Measurements from ENCODE around the gene MANSC1. TPM values are rescaled to one million over a fixed set of nuclear protein-coding genes. Genes with fewer than 3 reads are reported as not detected.

The MANSC1 gene
- total RNA-seq, 2 experiments from 2014 or later, result 3.5 TPM

DNA sequence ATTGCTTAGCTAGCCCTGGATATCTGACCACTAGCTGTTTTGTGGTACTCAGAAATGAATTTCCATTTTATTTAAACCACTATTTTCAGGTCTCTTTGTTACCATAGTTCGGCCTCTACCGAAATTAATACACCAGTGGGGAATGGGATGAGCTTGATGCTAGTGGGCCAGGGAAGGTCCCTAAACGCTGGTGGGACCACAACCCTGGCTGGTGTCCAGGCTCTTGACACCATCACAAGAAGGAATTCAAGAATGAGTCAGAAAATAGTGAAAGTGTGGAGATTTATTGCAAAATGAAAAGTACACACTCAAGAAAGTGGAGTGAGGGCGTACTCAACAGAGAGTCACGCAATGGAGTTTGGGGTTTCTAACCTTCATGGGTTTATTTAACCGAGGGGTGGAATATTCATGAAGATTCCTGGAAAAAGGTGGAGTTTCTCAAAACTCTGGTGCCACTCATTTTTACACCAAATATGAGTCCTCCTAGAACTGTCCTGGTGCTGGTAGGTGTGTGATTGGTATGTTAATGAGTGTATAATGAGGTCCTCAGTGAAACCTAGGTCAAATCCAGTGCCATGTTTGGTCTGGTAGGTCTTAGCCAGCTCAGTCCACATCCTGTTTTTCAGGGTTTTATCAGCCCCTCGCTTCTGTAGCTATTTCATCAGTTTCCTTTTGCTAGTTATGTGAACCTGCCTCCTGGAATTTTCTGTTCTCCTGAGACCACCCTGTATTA is 44.3 kb downstream of the MANSC1 start:
- CTCF ChIA-PET, result no interaction called here
- no peak overlapping the region for H3K4me3 Mint-ChIP-seq

DNA sequence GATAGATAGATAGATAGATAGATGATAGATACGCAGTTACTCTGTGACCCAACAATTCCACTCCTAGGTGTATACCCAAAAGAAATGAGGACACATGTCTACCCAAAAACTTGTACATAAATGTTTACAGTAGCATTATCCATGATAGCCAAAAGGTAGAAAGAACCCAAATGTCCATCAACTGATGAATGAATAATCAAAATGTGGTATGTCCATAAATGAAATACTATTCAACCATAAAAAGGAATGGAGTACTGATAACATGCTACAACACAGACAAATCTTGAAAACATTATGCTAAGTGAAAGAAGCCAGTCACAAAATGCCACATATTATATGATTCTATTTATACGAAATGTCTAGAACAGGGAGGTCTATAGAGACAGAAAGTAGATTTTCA is 47.1 kb downstream of the MANSC1 start:
- H3K36me3 Mint-ChIP-seq (ENCODE audit: low read depth), result no peaks in the 10 kb centered on the region

More for the DNA sequence above, 44.3 kb downstream of the MANSC1 start:
- no peaks in the 10 kb centered on the region for H3K36me3 Mint-ChIP-seq (ENCODE audit: low read depth)
- no peaks in the 10 kb centered on the region for H3K4me1 Mint-ChIP-seq (ENCODE audit: low read depth)
- no peak for DNase-seq
- no peak overlapping the region for H3K27ac Mint-ChIP-seq
- no peaks in the 10 kb centered on the region for H3K27me3 Mint-ChIP-seq (ENCODE audit: low read depth)
- no peaks in the 10 kb centered on the region for H3K9me3 Mint-ChIP-seq
- intact Hi-C loops (cut with micrococcal nuclease), result no loop called here

DNA sequence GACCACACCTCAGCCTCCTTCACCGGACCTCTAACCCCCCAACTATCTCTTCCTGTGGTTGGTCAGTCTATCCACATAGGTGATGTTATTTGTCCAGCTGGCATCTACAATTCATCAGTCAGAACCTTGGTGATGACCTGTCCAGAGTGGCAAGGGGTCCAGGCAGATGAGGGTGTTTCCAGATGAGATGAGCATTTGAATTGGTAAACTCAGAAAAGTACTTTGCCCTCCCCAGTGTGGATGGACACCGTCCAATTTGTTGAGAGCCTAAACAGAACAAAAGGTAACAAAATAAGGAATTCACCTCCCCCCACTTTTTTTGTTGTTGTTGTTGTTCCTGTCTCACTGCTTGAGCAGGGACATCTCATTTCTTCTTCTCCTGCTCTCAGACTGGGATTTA is 48.9 kb downstream of the MANSC1 start:
- intact Hi-C loops (cut with micrococcal nuclease), result no loop called here
- no peak overlapping the region for H3K4me3 Mint-ChIP-seq
- no peaks in the 10 kb centered on the region for H3K27me3 Mint-ChIP-seq (ENCODE audit: low read depth)
- H3K36me3 Mint-ChIP-seq (ENCODE audit: low read depth), result no peaks in the 10 kb centered on the region
- no peaks in the 10 kb centered on the region for H3K9me3 Mint-ChIP-seq
- CTCF ChIA-PET, result no interaction called here
- no peak for DNase-seq
- no peaks in the 10 kb centered on the region for H3K4me1 Mint-ChIP-seq (ENCODE audit: low read depth)
- no peak overlapping the region for H3K27ac Mint-ChIP-seq

More for the DNA sequence above, 47.1 kb downstream of the MANSC1 start:
- Mint-ChIP-seq H3K27me3 (ENCODE audit: low read depth) (no peaks in the 10 kb centered on the region), H3K4me3 (no peak overlapping the region), H3K9me3 (no peaks in the 10 kb centered on the region), H3K27ac (no peak overlapping the region), H3K4me1 (ENCODE audit: low read depth) (no peaks in the 10 kb centered on the region)
- intact Hi-C loops (cut with micrococcal nuclease), result no loop called here
- DNase-seq, result no peak
- CTCF ChIA-PET, result no interaction called here

GRCh38 chr12:12297201-12297830 is 52.7 kb downstream of the MANSC1 start:
- Mint-ChIP-seq H3K4me3 (no peak overlapping the region), H3K27me3 (ENCODE audit: low read depth) (no peaks in the 10 kb centered on the region), H3K27ac (no peak overlapping the region), H3K9me3 (no peaks in the 10 kb centered on the region), H3K36me3 (ENCODE audit: low read depth) (no peaks in the 10 kb centered on the region), H3K4me1 (ENCODE audit: low read depth) (no peaks in the 10 kb centered on the region)
- intact Hi-C loops (cut with micrococcal nuclease), result no loop called here
- no peak for DNase-seq
- CTCF ChIA-PET, result no interaction called here

GRCh38 chr12:12294215-12295005 is 55.6 kb downstream of the MANSC1 start:
- no peak overlapping the region for H3K27ac Mint-ChIP-seq
- CTCF ChIA-PET, result no interaction called here
- no peak overlapping the region for H3K4me3 Mint-ChIP-seq
- intact Hi-C loops (cut with micrococcal nuclease), result no loop called here
- H3K27me3 Mint-ChIP-seq (ENCODE audit: low read depth), result no peaks in the 10 kb centered on the region
- H3K36me3 Mint-ChIP-seq (ENCODE audit: low read depth), result no peaks in the 10 kb centered on the region
- H3K4me1 Mint-ChIP-seq (ENCODE audit: low read depth), result peaks cover 10% of the 10 kb centered on the region
- no peaks in the 10 kb centered on the region for H3K9me3 Mint-ChIP-seq
- DNase-seq, result no peak

- no peaks in the 10 kb centered on the region for H3K36me3 Mint-ChIP-seq (ENCODE audit: low read depth)
- H3K4me1 Mint-ChIP-seq (ENCODE audit: low read depth), result peaks cover 10% of the 10 kb centered on the region
- intact Hi-C loops (cut with micrococcal nuclease), result no loop called here
- no peaks in the 10 kb centered on the region for H3K9me3 Mint-ChIP-seq
- DNase-seq, result no peak
- no peak overlapping the region for H3K4me3 Mint-ChIP-seq
- H3K27ac Mint-ChIP-seq, result no peak overlapping the region
- no peaks in the 10 kb centered on the region for H3K27me3 Mint-ChIP-seq (ENCODE audit: low read depth)
- CTCF ChIA-PET, result interaction anchor here (0.6 kb wide), 1 partner anchor 212 kb away, joined by 3 read pairs; no protein-coding TSS in a partner anchor
Observed at GRCh38 chr12:12290206-12290605, 59.8 kb downstream of the MANSC1 start.

- DNase-seq, result no peak
- Mint-ChIP-seq H3K9me3 (no peaks in the 10 kb centered on the region), H3K27ac (no peak overlapping the region), H3K4me3 (no peak overlapping the region), H3K27me3 (ENCODE audit: low read depth) (no peaks in the 10 kb centered on the region), H3K36me3 (ENCODE audit: low read depth) (no peaks in the 10 kb centered on the region), H3K4me1 (ENCODE audit: low read depth) (peaks cover 16% of the 10 kb centered on the region)
- CTCF ChIA-PET, result interaction anchor here (0.7 to 2.2 kb wide), 2 partner anchors 30 to 41 kb away, joined by 4 read pairs; no protein-coding TSS in a partner anchor
- intact Hi-C loops (cut with micrococcal nuclease), result no loop called here
Observed at GRCh38 chr12:12286441-12286840, 63.6 kb downstream of the MANSC1 start.

GRCh38 chr12:12282761-12283425 is 67.1 kb downstream of the MANSC1 start:
- peaks cover under 1% of the 10 kb centered on the region for H3K9me3 Mint-ChIP-seq

GRCh38 chr12:12282202-12282601 is 67.8 kb downstream of the MANSC1 start:
- H3K9me3 Mint-ChIP-seq, result peaks cover 6% of the 10 kb centered on the region
- intact Hi-C loops (cut with micrococcal nuclease), result no loop called here

More at GRCh38 chr12:12282761-12283425, 67.1 kb downstream of the MANSC1 start:
- CTCF ChIA-PET, result interaction anchor here (0.7 kb wide), 1 partner anchor 196 kb away, joined by 3 read pairs; no protein-coding TSS in a partner anchor
- H3K27ac Mint-ChIP-seq, result no peak overlapping the region
- intact Hi-C loops (cut with micrococcal nuclease), result no loop called here
- H3K36me3 Mint-ChIP-seq (ENCODE audit: low read depth), result no peaks in the 10 kb centered on the region
- no peak overlapping the region for H3K4me3 Mint-ChIP-seq
- DNase-seq, result no peak
- no peaks in the 10 kb centered on the region for H3K27me3 Mint-ChIP-seq (ENCODE audit: low read depth)
- peaks cover 7% of the 10 kb centered on the region for H3K4me1 Mint-ChIP-seq (ENCODE audit: low read depth)

DNA sequence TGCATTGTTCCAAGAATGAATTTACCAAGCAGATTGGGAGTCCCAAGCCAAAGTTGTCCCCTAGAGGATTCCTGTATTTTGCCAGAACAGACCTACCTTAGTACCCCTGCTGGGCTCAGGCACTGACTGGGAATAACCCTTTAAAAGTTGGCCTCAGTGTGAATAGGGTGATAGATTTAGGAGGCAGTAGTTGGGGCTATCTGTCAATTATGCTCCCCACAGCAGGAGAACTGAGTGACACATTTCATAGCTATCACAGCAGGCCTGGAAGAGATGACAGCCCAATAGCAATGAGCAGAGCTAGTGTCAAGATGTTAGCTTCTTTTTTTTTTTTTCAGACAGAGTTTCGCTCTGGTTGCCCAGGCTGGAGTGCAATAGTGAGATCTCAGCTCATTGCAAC is 68.9 kb downstream of the MANSC1 start:
- H3K36me3 Mint-ChIP-seq (ENCODE audit: low read depth), result no peaks in the 10 kb centered on the region
- CTCF ChIA-PET, result no interaction called here
- peaks cover 7% of the 10 kb centered on the region for H3K4me1 Mint-ChIP-seq (ENCODE audit: low read depth)
- no peaks in the 10 kb centered on the region for H3K27me3 Mint-ChIP-seq (ENCODE audit: low read depth)
- no peak overlapping the region for H3K4me3 Mint-ChIP-seq
- peaks cover 8% of the 10 kb centered on the region for H3K9me3 Mint-ChIP-seq
- H3K27ac Mint-ChIP-seq, result no peak overlapping the region
- no peak for DNase-seq
- intact Hi-C loops (cut with micrococcal nuclease), result no loop called here

More at GRCh38 chr12:12282202-12282601, 67.8 kb downstream of the MANSC1 start:
- H3K4me3 Mint-ChIP-seq, result no peak overlapping the region
- H3K27ac Mint-ChIP-seq, result no peak overlapping the region
- CTCF ChIA-PET, result interaction anchor here (0.7 kb wide), 1 partner anchor 195 kb away, joined by 3 read pairs; no protein-coding TSS in a partner anchor
- DNase-seq, result no peak
- no peaks in the 10 kb centered on the region for H3K27me3 Mint-ChIP-seq (ENCODE audit: low read depth)
- H3K36me3 Mint-ChIP-seq (ENCODE audit: low read depth), result no peaks in the 10 kb centered on the region
- peaks cover 7% of the 10 kb centered on the region for H3K4me1 Mint-ChIP-seq (ENCODE audit: low read depth)

- Mint-ChIP-seq H3K27me3 (ENCODE audit: low read depth) (no peaks in the 10 kb centered on the region), H3K36me3 (ENCODE audit: low read depth) (no peaks in the 10 kb centered on the region), H3K4me1 (ENCODE audit: low read depth) (peaks cover 7% of the 10 kb centered on the region), H3K4me3 (no peak overlapping the region), H3K9me3 (peaks cover 8% of the 10 kb centered on the region), H3K27ac (no peak overlapping the region)
- CTCF ChIA-PET, result interaction anchor here (1.5 kb wide), 1 partner anchor 9 kb away, joined by 4 read pairs; no protein-coding TSS in a partner anchor
- intact Hi-C loops (cut with micrococcal nuclease), result no loop called here
- DNase-seq, result no peak
Observed at GRCh38 chr12:12278899-12279298, 71.1 kb downstream of the MANSC1 start.
